Activated naive CD4-positive, alpha-beta T cell treated with anti-CD3 and anti-CD28 coated beads, Interleukin-2, amount 50 U/mL, for 72 hours (primary cell): ENCODE measurements around the gene HLA-A. TPM values are rescaled to one million over a fixed set of nuclear protein-coding genes. Genes with fewer than 3 reads are reported as not detected.
"Not testable (repeated sequence)": the region's sequence is repeated elsewhere in the genome, so short reads cannot be mapped to it uniquely, and the experiment has no call there.

Experiments used
- ATAC-seq, 2 donors: fragments of 150-1000 bp; cut with Tn5 transposase; 2 replicates each; pipeline ENCODE4 v1.10.0; 2021; ENCODE audit warnings: mild to moderate bottlenecking in 2 of 2, moderate library complexity in 2 of 2
- DNase-seq, 2 donors: peaks; one replicate each; pipeline ENCODE4 v3.0.0; 2021 to 2022; ENCODE audit warnings: low spot score in 2 of 2
- H3K27ac Mint-ChIP-seq, 2 donors: one replicate each; pipeline ENCODE4 v1.8.0; 2022; ENCODE audit warnings: mild to moderate bottlenecking in 2 of 2, mixed read lengths in 2 of 2
- H3K36me3 Mint-ChIP-seq, 2 donors: one replicate each; pipeline ENCODE4 v1.8.0; 2022; ENCODE audit warnings: mixed read lengths in 2 of 2
- H3K9me3 Mint-ChIP-seq, 2 donors: one replicate each; pipeline ENCODE4 v1.8.0; 2022; ENCODE audit warnings: mixed read lengths in 2 of 2
- total RNA-seq, 2 donors: library from RNA; stranded (reverse); gene quantifications; one replicate each; pipeline ENCODE4 v1.2.3, GENCODE V29; 2022

Gene HLA-A
- total RNA-seq, 2 donors from 2014 or later: 1,088 to 2,034 TPM

- Mint-ChIP-seq H3K9me3 (peaks cover 0 to 2% of the 10 kb centered on the region in 2 donors), H3K36me3 (peaks cover 15 to 20% of the 10 kb centered on the region in 2 donors), H3K27ac (peak overlapping the region; percentile 89 to 99)
- ATAC-seq (peak; percentile 90 to 96), DNase-seq (peak; percentile 79)
These were observed 15.7 kb upstream of the HLA-A start for GRCh38 chr6:29926413-29927274.

GRCh38 chr6:29927275-29927569 is 15.1 kb upstream of the HLA-A start:
- no peaks in the 10 kb centered on the region for H3K9me3 Mint-ChIP-seq
- no peak for ATAC-seq
- DNase-seq: no peak
- H3K36me3 Mint-ChIP-seq: peaks cover 15 to 20% of the 10 kb centered on the region in 2 donors
- peak overlapping the region; percentile 89 to 99 for H3K27ac Mint-ChIP-seq

GRCh38 chr6:29927841-29928388 is 14.4 kb upstream of the HLA-A start:
- H3K9me3 Mint-ChIP-seq: no peaks in the 10 kb centered on the region
- peaks cover 15 to 20% of the 10 kb centered on the region in 2 donors for H3K36me3 Mint-ChIP-seq
- H3K27ac Mint-ChIP-seq: peak overlapping the region; percentile 79 to 89
- DNase-seq: no peak
- ATAC-seq: no peak

- not testable (repeated sequence) for ATAC-seq, H3K9me3 Mint-ChIP-seq, DNase-seq, H3K27ac Mint-ChIP-seq
- H3K36me3 Mint-ChIP-seq: peaks cover 15 to 20% of the 10 kb centered on the region in 2 donors
These were observed 12.3 kb upstream of the HLA-A start for GRCh38 chr6:29930047-29930446.

- H3K36me3 Mint-ChIP-seq: peaks cover 4 to 21% of the 10 kb centered on the region in 2 donors
- no peak overlapping the region for H3K27ac Mint-ChIP-seq
- DNase-seq: no peak
- no peaks in the 10 kb centered on the region for H3K9me3 Mint-ChIP-seq
- ATAC-seq: no peak
These were observed 8.4 kb upstream of the HLA-A start for GRCh38 chr6:29933955-29934354.

- no peaks in the 10 kb centered on the region for H3K9me3 Mint-ChIP-seq
- peaks cover 0 to 10% of the 10 kb centered on the region in 2 donors for H3K36me3 Mint-ChIP-seq
- DNase-seq (no peak), ATAC-seq (peak in 1 of 2 donors; percentile 79)
- H3K27ac Mint-ChIP-seq: no peak overlapping the region
These were observed 6.9 kb upstream of the HLA-A start for GRCh38 chr6:29935273-29935955.

- Mint-ChIP-seq H3K27ac (no peak overlapping the region), H3K9me3 (no peaks in the 10 kb centered on the region), H3K36me3 (peaks cover 26 to 34% of the 10 kb centered on the region in 2 donors)
- DNase-seq: no peak
- ATAC-seq: no peak
These were observed 3.4 kb upstream of the HLA-A start for GRCh38 chr6:29938746-29939508.

- DNase-seq (no peak), ATAC-seq (no peak)
- peaks cover 46 to 55% of the 10 kb centered on the region in 2 donors for H3K36me3 Mint-ChIP-seq
- H3K27ac Mint-ChIP-seq: peak overlapping the region; percentile 67 to 100
- no peaks in the 10 kb centered on the region for H3K9me3 Mint-ChIP-seq
These were observed 1.3 kb upstream of the HLA-A start for GRCh38 chr6:29941016-29941415.

GRCh38 chr6:29941471-29941870 is 861 bp upstream of the HLA-A start:
- peaks cover 51 to 59% of the 10 kb centered on the region in 2 donors for H3K36me3 Mint-ChIP-seq
- ATAC-seq: no peak

GRCh38 chr6:29941916-29942274 is 437 bp upstream of the HLA-A start:
- ATAC-seq: no peak
- Mint-ChIP-seq H3K9me3 (no peaks in the 10 kb centered on the region), H3K27ac (peak overlapping the region; percentile 99 to 100), H3K36me3 (peaks cover 53 to 63% of the 10 kb centered on the region in 2 donors)
- DNase-seq: no peak

More at GRCh38 chr6:29941471-29941870, 861 bp upstream of the HLA-A start:
- H3K27ac Mint-ChIP-seq: peak overlapping the region; percentile 99 to 100
- H3K9me3 Mint-ChIP-seq: no peaks in the 10 kb centered on the region
- DNase-seq: no peak

GRCh38 chr6:29943053-29943966 is 978 bp downstream of the HLA-A start:
- Mint-ChIP-seq H3K27ac (peak overlapping the region; percentile 99 to 100), H3K9me3 (no peaks in the 10 kb centered on the region), H3K36me3 (peaks cover 53 to 60% of the 10 kb centered on the region in 2 donors)
- ATAC-seq: peak; percentile 1 to 2
- DNase-seq: peak in 1 of 2 donors; percentile 23

- Mint-ChIP-seq H3K36me3 (peaks cover 53 to 64% of the 10 kb centered on the region in 2 donors), H3K9me3 (no peaks in the 10 kb centered on the region), H3K27ac (peak overlapping the region; percentile 81 to 100)
- DNase-seq (no peak), ATAC-seq (no peak)
These were observed 3.0 kb downstream of the HLA-A start for GRCh38 chr6:29945281-29945820.

- Mint-ChIP-seq H3K36me3 (peaks cover 53 to 64% of the 10 kb centered on the region in 2 donors), H3K9me3 (no peaks in the 10 kb centered on the region), H3K27ac (peak overlapping the region; percentile 81 to 100)
- ATAC-seq (no peak), DNase-seq (no peak)
These were observed 4.1 kb downstream of the HLA-A start for GRCh38 chr6:29946223-29947076.

- ATAC-seq: peak in 1 of 2 donors; percentile 5
- Mint-ChIP-seq H3K9me3 (no peaks in the 10 kb centered on the region), H3K27ac (peak overlapping the region; percentile 90 to 100), H3K36me3 (peaks cover 44 to 56% of the 10 kb centered on the region in 2 donors)
- DNase-seq: no peak
These were observed 5.0 kb downstream of the HLA-A start for GRCh38 chr6:29947077-29947980.
